HG03558 (cell line): ENCODE data around the gene GSTK1.
A peak's percentile ranks its signal among the peaks of the same experiment; 100 is the strongest.
"Not testable (repeated sequence)": the region's sequence is repeated elsewhere in the genome, so short reads cannot be mapped to it uniquely, and the experiment has no call there.

ENCODE experiments used
- ATAC-seq: cut with Tn5 transposase; IDR thresholded peaks from one replicate; pipeline ENCODE4 v1.9.1; 2021; ENCODE audit warnings: moderate number of reproducible peaks; ENCODE audit not compliant: unreplicated experiment; ENCODE audit errors: extremely low read depth

GSTK1 gene

DNA sequence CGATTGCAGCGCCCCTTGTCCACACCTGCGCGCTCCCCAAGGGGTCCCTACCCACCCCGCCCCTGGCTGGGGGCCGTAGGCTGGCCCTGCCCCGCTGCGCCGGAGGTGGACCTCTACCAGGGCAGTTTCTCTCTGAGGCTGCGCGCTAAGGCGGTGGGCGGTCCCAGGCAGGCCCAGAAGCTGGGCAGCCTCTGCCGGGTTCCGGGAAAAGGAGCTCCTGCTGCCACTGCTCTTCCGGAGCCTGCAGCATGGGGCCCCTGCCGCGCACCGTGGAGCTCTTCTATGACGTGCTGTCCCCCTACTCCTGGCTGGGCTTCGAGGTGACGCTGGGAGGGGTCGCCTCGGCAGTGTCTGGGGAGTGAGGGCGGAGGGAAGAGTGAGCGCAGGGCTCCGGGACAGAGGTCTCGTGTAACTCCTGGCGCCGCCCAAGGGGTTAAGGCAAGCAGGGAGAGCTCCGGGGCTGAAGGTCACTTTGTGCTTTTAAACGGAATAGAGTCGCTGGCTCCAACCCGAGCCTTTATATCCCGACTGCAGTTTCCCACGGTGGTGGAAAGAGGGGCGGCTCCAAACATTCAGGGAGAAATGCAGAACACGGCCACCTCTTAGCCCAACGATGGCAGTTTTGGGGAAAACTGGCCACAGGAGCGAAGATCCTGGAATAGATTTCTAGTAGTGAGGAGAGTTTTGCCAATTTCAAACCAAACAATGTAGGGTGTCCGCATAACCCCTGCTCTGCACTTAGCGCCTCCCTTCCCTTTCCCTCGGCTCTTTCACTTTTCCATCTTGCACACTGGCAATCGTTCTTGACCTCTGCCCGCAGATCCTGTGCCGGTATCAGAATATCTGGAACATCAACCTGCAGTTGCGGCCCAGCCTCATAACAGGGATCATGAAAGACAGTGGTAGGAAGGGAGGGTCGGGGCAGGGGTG lies at the start of gene GSTK1:
GSTK1 (plus strand) TSS at position 176 of the 930 bp plus-strand sequence; CDS start at position 249, 73 bp downstream.
- peak; percentile 98 for ATAC-seq

DNA sequence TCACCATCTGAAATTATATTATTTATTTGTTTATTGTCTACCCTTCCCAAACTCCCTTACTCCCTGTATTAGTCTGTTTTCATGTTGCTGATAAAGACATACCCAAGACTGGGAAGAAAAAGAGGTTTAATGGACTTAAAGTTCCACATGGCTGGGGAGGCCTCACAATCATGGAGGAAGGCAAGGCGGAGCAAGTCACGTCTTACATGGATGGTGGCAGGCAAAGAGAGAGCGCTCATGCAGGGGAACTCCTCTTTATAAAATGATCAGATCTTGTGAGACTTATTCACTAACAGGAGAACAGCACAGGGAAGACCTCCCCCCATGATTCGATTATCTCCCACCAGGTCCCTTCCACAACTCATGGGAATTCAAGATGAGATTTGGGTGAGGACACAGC lies 49.8 kb upstream of the GSTK1 start:
- not testable (repeated sequence) for ATAC-seq

- peak; percentile 85 for ATAC-seq
These were observed 48.2 kb upstream of the GSTK1 start for GRCh38 chr7:143214789-143215679.

- ATAC-seq, result no peak
These were observed 47.1 kb upstream of the GSTK1 start for GRCh38 chr7:143216151-143216550.

DNA sequence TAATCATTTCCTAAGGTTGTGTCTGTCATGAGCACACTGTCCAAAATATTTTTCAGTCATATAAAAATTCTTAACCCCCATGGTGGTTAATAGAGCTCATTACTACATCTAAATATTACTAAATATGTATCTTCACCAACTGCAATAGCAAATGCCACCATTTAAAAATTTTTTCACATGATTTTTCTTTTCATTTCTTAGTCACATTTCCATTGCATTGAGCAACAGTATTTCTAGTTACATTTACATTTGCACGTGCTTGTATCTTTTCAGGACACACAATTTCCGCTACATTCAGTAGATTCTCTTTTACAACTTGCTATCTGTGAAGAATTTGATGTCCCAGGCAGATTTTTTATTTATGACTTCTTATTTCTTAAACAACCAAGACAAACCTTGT lies 46.6 kb upstream of the GSTK1 start:
- ATAC-seq, result no peak

DNA sequence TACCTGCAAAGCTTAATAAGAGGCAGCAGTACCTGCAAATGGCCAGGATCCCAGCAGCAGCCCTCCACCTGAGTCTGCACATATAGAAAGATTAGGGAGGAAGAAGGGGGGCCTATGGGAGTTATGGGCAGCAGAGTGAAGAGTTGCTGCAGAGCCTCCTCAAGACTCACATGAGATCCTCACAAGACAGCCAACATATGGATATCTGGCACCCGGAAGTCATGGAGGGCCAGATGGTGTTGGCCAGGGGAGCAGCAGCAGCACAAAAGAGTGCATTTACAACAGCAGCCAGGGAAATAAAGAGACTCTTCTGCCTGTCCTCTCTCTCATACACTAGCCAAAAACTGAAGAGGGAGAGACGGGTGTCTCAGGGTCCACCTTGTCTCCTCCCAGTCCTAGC lies 45.4 kb upstream of the GSTK1 start:
- no peak for ATAC-seq

DNA sequence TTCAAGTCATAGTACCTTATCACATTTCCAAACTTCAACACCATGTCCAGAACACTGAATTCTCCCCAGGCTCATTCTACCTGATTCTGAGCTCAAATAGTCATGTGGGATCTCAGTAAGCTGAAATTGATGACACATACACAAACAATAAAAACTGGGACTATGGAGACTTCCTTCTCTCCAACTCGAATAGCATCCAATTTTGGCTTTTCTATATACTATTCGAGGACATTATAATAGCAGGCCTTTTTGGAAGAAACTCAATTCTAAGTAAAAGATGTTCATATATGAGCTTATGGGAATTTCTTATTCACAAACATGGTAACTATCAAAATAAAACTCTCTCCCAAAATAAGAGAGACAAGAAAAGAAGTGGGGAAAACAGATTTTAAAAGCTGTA lies 42.0 kb upstream of the GSTK1 start:
- no peak for ATAC-seq

DNA sequence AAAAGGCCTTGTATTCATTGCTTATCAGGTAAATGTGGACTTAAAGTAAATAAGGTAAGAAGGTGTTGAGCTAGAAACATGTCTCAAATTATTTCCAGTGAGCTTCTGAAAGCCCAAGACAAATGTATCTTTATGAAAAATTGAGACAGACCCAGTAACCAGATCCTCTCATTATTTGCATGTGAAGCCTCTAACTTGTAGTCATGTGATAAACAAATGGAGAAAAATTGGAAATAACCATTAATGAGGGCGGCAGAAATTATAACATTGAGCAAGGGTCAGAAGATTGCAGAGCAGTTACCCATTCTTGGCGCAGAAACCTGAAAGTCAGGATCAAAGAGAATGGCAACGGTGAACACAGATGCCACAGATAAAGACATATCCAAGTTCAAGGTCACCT lies 41.5 kb upstream of the GSTK1 start, which contains the start of gene TAS2R40:
TAS2R40 (plus strand) TSS at position 301 of the 400 bp plus-strand sequence; CDS start at position 343, 42 bp downstream.
- no peak for ATAC-seq

GRCh38 chr7:143222782-143223181 lies 40.5 kb upstream of the GSTK1 start:
- no peak for ATAC-seq

GRCh38 chr7:143223784-143224183 lies 39.5 kb upstream of the GSTK1 start:
- ATAC-seq, result no peak

GRCh38 chr7:143225047-143225446 lies 38.2 kb upstream of the GSTK1 start:
- ATAC-seq, result no peak

GRCh38 chr7:143227806-143228205 lies 35.4 kb upstream of the GSTK1 start:
- ATAC-seq, result no peak

DNA sequence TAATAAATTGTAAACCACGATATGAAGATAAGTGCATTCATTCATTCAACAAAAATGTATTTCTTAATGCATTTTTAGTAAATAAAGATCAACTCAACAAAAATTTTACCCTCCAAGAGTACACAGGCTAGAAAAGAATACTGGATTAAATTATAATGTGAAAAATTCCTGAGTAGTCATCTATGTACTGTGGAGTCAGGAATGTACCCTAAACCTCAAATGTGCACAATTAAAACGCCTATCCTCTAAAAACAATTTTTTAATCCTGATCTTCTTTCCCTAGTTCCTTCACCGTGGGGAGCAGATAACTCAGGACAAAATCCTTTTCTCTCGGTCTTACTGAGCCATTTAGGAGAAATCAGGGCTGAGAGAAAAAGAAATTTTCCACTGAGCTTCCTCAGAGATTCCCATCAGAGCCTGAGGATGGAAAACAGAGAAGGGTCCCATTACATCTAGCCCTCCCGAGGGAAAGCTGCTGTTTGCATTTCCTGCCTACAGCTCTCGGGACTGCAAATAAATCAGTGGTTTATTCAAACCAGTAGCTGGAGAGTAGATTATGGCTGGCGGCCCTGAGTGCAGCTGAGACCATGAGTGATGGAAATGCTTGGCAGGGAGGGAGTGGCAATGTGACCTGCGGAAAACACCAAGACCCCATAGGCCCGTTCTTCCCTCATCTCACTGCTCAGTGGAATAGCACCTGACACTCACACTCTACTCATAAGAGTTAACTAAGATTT lies 34.0 kb upstream of the GSTK1 start:
- no peak for ATAC-seq

DNA sequence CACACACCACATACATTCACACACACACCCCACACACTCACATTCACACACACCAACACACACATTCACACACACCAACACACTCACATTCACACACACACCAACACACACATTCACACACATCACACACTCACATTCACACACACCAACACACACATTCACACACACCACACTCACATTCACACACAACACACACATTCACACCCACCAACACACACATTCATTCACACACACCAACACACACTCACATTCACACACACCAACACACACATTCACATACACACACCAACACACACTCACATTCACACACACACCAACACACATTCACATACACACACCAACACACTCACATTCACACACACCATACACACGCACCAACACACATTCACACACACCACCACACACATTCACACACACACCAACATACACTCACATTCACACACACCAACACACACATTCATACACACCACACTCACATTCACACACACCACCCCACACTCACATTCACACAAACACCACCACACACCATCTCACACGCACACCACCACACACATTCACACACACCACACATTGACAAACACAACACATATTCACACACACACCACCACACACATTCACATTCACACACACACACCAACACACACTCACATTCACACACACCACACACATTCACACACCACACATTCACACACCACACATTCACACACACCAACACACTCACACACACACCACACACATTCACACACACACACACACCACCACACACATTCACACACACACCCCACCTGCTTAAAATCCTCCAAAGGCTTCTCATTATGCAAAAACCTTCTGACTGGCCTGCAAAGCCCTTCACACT lies 32.4 kb upstream of the GSTK1 start:
- no peak for ATAC-seq

DNA sequence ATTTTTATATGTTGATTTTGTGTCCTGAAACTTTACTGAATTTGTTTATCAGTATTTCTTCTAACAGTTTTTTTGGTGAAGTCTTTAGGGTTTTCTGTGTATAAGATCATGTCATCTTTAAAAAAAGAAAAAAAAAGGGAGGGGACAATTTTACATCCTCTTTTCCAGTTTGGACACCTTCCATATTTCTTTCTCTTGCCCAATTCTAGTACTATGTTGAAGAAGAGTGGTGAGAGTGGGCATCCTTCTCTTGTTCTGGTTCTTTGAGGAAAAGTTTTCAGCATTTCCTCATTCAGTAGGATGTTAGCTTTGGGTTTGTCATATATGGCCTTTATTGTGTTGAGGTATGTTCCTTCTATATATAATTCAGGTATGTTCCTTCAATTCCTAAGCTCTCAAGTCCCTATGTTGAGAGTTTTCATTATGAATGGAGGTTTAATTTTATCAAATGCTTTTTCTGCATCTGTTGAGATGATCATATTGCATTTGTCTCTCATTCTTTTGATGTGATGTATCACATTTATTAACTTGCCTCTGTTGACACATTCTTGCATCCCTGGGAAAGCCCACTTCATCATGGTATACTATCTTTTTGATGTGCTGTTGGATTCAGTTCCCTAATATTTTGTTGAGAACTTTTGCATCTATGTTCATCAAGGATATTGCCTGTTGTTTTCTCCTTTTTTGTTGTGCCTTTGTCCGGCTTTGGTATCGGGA lies 29.3 kb upstream of the GSTK1 start:
- no peak for ATAC-seq

DNA sequence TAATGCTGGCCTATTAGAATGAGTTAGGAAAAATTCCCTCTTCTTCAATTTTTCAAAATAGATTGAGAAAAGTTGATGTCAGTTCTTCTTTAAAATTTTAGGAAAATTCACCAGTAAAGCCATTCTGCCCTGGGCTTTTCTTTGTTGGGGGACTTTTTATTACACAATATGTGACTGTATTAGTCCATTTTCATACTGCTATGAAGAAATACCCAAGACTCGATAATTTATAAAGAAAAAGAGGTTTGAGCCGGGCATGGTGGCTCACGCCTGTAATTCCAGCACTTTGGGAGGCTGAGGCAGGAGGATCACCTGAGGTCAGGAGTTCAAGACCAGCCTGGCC lies 28.7 kb upstream of the GSTK1 start:
- ATAC-seq, result no peak

DNA sequence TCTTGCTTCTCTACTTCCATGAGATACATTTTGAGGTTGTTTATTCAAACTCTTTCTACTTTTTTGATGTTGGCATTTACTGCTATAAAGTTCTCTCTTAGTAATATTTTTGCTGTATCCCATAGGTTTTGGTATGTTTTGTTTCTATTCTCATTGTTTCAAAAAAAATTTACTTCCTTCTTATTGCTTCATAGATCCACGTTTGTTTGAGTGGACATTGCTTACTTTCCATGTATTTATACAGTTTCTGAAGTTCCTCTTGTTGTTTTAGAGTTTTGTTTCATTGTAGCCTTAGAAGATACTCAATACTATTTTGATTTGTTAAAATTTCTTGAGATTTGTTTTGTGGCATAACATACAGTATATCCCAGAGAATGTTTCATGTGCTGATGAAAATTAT lies 27.7 kb upstream of the GSTK1 start:
- no peak for ATAC-seq

GRCh38 chr7:143236408-143236990 lies 26.7 kb upstream of the GSTK1 start:
- no peak for ATAC-seq
